GM23338 (cell line): ENCODE results near the gene DNAAF5. TPM values are rescaled to one million over a fixed set of nuclear protein-coding genes. Genes with fewer than 3 reads are reported as not detected.

Experiments
- ATAC-seq: fragments of 200-7000 bp; cut with Tn5 transposase; 3 replicates; pipeline ENCODE4 v1.9.1; 2020
- DNase-seq: peaks from one replicate; pipeline ENCODE4 v3.0.0-alpha.2; 2015; ENCODE audit warnings: low spot score
- H2AFZ ChIP-seq: fragments of 200-600 bp; sonication (generic); 2 replicates; pipeline ENCODE4 v1.8.0; 2016; ENCODE audit warnings: antibody characterized with exemption, mild to moderate bottlenecking, moderate library complexity
- H3F3A ChIP-seq: fragments of 200-600 bp; sonication (generic); replicated peaks from 2 replicates; pipeline ENCODE4 v1.8.0; 2017; ENCODE audit warnings: antibody characterized with exemption, mixed run types, low read depth
- H3K27ac ChIP-seq: fragments of 200-600 bp; sonication (generic); 2 replicates; pipeline ENCODE4 v1.6.1; 2016; ENCODE audit warnings: low read depth
- H3K27me3 ChIP-seq: fragments of 200-600 bp; sonication (generic); 2 replicates; pipeline ENCODE4 v1.8.0; 2016; ENCODE audit warnings: mild to moderate bottlenecking, mixed run types, moderate library complexity; ENCODE audit not compliant: insufficient read depth
- H3K36me3 ChIP-seq: fragments of 200-600 bp; sonication (generic); 2 replicates; pipeline ENCODE4 v1.8.0; 2016; ENCODE audit warnings: mild to moderate bottlenecking; ENCODE audit not compliant: insufficient read depth
- H3K4me1 ChIP-seq: fragments of 200-600 bp; sonication (generic); 2 replicates; pipeline ENCODE4 v1.8.0; 2016; ENCODE audit warnings: mild to moderate bottlenecking, moderate library complexity; ENCODE audit not compliant: insufficient read depth
- H3K4me2 ChIP-seq: fragments of 200-600 bp; sonication (generic); 2 replicates; pipeline ENCODE4 v1.7.1; 2017; ENCODE audit warnings: mixed run types
- H3K4me3 ChIP-seq: fragments of 200-600 bp; sonication (generic); 2 replicates; pipeline ENCODE4 v1.6.1; 2016; ENCODE audit warnings: mixed run types
- H3K79me2 ChIP-seq: fragments of 200-600 bp; sonication (generic); replicated peaks from 2 replicates; pipeline ENCODE4 v1.8.0; 2017; ENCODE audit warnings: mild to moderate bottlenecking; ENCODE audit not compliant: insufficient read depth
- H3K9me2 ChIP-seq: fragments of 200-600 bp; sonication (generic); 2 replicates; pipeline ENCODE4 v1.8.0; 2017; ENCODE audit not compliant: insufficient read depth
- H4K20me1 ChIP-seq: fragments of 200-600 bp; sonication (generic); replicated peaks from 2 replicates; pipeline ENCODE4 v1.8.0; 2017; ENCODE audit warnings: mild to moderate bottlenecking; ENCODE audit not compliant: insufficient read depth
- H3K27ac Mint-ChIP-seq: 2 replicates; pipeline ENCODE4 v1.8.0; 2020; ENCODE audit warnings: inconsistent platforms, mild to moderate bottlenecking, moderate library complexity, mixed read lengths
- H3K27me3 Mint-ChIP-seq: 3 replicates; pipeline ENCODE4 v1.8.0; 2022; ENCODE audit warnings: low read depth, mild to moderate bottlenecking, moderate library complexity, mixed read lengths, inconsistent platforms; ENCODE audit not compliant: insufficient read depth, poor library complexity
- H3K36me3 Mint-ChIP-seq: 3 replicates; pipeline ENCODE4 v1.8.0; 2021; ENCODE audit warnings: low read depth, mild to moderate bottlenecking, inconsistent platforms, moderate library complexity, mixed read lengths
- H3K4me1 Mint-ChIP-seq: 3 replicates; pipeline ENCODE4 v1.8.0; 2020; ENCODE audit warnings: mild to moderate bottlenecking, inconsistent platforms, mixed read lengths
- H3K4me3 Mint-ChIP-seq: 3 replicates; pipeline ENCODE4 v1.8.0; 2021; ENCODE audit warnings: moderate library complexity, mild to moderate bottlenecking, inconsistent platforms, mixed read lengths
- H3K9me3 Mint-ChIP-seq: 3 replicates; pipeline ENCODE4 v1.8.0; 2020; ENCODE audit warnings: moderate library complexity, mild to moderate bottlenecking, inconsistent platforms, mixed read lengths
- CREB1 ChIP-seq: fragments of 250-450 bp; sonication (Bioruptor Pico); IDR thresholded peaks from 2 replicates; pipeline ENCODE4 v1.5.0; 2020; ENCODE audit warnings: low read depth, mild to moderate bottlenecking, moderate library complexity
- CTCF ChIP-seq, 2 experiments: fragments of 200-600 bp in 1 of 2; sonication (generic) in 1 of 2; conservative IDR thresholded peaks; 2 replicates each; pipeline versions ENCODE4 v1.5.1 to v1.6.1; 2016 to 2017; ENCODE audit warnings: antibody characterized with exemption in 2 of 2, low read depth in 2 of 2, mild to moderate bottlenecking in 2 of 2, moderate library complexity in 1 of 2
- ETS1 ChIP-seq: IDR thresholded peaks from 2 replicates; pipeline ENCODE4 v1.6.1; 2016; ENCODE audit warnings: antibody characterized with exemption
- EZH2 ChIP-seq: fragments of 200-600 bp; sonication (generic); IDR thresholded peaks from one replicate; pipeline ENCODE4 v1.8.0; 2017; ENCODE audit warnings: antibody characterized with exemption, mild to moderate bottlenecking, low read depth; ENCODE audit not compliant: unreplicated experiment
- EZH2phosphoT487 ChIP-seq: fragments of 200-600 bp; sonication (generic); IDR thresholded peaks from one replicate; pipeline ENCODE4 v1.8.1; 2018; ENCODE audit warnings: antibody characterized with exemption; ENCODE audit not compliant: unreplicated experiment
- JUNB ChIP-seq: IDR thresholded peaks from one replicate; pipeline ENCODE4 v1.6.1; 2016; ENCODE audit warnings: antibody characterized with exemption; ENCODE audit not compliant: unreplicated experiment
- NANOG ChIP-seq: IDR thresholded peaks from 2 replicates; pipeline ENCODE4 v1.6.1; 2016; ENCODE audit warnings: antibody characterized with exemption, borderline replicate concordance
- POLR2AphosphoS5 ChIP-seq: IDR thresholded peaks from 2 replicates; pipeline ENCODE4 v1.6.1; 2016; ENCODE audit warnings: antibody characterized with exemption, low read depth
- STAT1 ChIP-seq: IDR thresholded peaks from one replicate; pipeline ENCODE4 v1.6.1; 2016; ENCODE audit warnings: antibody characterized with exemption; ENCODE audit not compliant: unreplicated experiment
- ZNF114 ChIP-seq: fragments of 250-450 bp; sonication (Bioruptor Pico); IDR thresholded peaks from 2 replicates; pipeline ENCODE4 v1.5.0; 2020; ENCODE audit warnings: mild to moderate bottlenecking, moderate library complexity
- ZNF331 ChIP-seq: fragments of 250-450 bp; sonication (Bioruptor Pico); IDR thresholded peaks from 2 replicates; pipeline ENCODE4 v1.5.0; 2020; ENCODE audit warnings: low read depth, mild to moderate bottlenecking, moderate library complexity
- polyA plus RNA-seq: library from polyadenylated mRNA; unstranded; fragments of >200 nt; fragmentation: Nextera tagmentation; extraction: Ambion mirVana; gene quantifications from 2 replicates; pipeline ENCODE4 v1.2.1, GENCODE V29; 2016
- total RNA-seq: library from RNA; depleted of rRNA; stranded (reverse); fragments of >200 nt; shearing (Covaris generic); gene quantifications from 2 replicates; pipeline ENCODE4 v1.2.3, GENCODE V29; 2014
- TF ChIP-seq, protein P1 (sequence below): IDR thresholded peaks from one replicate; pipeline ENCODE4 v1.6.1; 2018; ENCODE audit warnings: antibody characterized with exemption; ENCODE audit not compliant: unreplicated experiment
- TF ChIP-seq, protein P2 (sequence below): fragments of 250-450 bp; sonication (Bioruptor Pico); IDR thresholded peaks from 2 replicates; pipeline ENCODE4 v1.5.0; 2020; ENCODE audit warnings: mild to moderate bottlenecking, moderate library complexity

Gene DNAAF5
- total and polyA plus RNA-seq, 2 experiments from 2014 or later: 20.4 to 86.7 TPM

- Histone ChIP-seq H3K4me2 (peak overlapping the region; percentile 30), H2AFZ (no peak overlapping the region), H3K9me2 (no peaks in the 10 kb centered on the region), H3K27ac (peak overlapping the region; percentile 34), H3K36me3 (no peaks in the 10 kb centered on the region; the same call in 1 of the 2 replicates), H3K4me1 (peaks cover 17% of the 10 kb centered on the region), H4K20me1 (peaks cover 70% of the 10 kb centered on the region), H3K79me2 (peaks cover 98% of the 10 kb centered on the region), H3K27me3 (no peaks in the 10 kb centered on the region), H3F3A (no peaks in the 10 kb centered on the region), H3K4me3 (no peak overlapping the region)
- H3K27me3 Mint-ChIP-seq: peaks cover 11% of the 10 kb centered on the region
- peaks cover 25% of the 10 kb centered on the region for H3K36me3 Mint-ChIP-seq
- no peak overlapping the region; the same call in 2 of the 3 replicates for H3K4me3 Mint-ChIP-seq
- ATAC-seq (no peak), DNase-seq (no peak)
- H3K9me3 Mint-ChIP-seq: no peaks in the 10 kb centered on the region
- TF ChIP-seq CREB1 (CRISPR knock-in tag): no peak
- no peak for TF ChIP-seq ETS1
- no peak for TF ChIP-seq ZNF331
- TF ChIP-seq EZH2: no peak
- TF ChIP-seq, protein P1, sequence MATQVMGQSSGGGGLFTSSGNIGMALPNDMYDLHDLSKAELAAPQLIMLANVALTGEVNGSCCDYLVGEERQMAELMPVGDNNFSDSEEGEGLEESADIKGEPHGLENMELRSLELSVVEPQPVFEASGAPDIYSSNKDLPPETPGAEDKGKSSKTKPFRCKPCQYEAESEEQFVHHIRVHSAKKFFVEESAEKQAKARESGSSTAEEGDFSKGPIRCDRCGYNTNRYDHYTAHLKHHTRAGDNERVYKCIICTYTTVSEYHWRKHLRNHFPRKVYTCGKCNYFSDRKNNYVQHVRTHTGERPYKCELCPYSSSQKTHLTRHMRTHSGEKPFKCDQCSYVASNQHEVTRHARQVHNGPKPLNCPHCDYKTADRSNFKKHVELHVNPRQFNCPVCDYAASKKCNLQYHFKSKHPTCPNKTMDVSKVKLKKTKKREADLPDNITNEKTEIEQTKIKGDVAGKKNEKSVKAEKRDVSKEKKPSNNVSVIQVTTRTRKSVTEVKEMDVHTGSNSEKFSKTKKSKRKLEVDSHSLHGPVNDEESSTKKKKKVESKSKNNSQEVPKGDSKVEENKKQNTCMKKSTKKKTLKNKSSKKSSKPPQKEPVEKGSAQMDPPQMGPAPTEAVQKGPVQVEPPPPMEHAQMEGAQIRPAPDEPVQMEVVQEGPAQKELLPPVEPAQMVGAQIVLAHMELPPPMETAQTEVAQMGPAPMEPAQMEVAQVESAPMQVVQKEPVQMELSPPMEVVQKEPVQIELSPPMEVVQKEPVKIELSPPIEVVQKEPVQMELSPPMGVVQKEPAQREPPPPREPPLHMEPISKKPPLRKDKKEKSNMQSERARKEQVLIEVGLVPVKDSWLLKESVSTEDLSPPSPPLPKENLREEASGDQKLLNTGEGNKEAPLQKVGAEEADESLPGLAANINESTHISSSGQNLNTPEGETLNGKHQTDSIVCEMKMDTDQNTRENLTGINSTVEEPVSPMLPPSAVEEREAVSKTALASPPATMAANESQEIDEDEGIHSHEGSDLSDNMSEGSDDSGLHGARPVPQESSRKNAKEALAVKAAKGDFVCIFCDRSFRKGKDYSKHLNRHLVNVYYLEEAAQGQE: no peak
- no peak for TF ChIP-seq POLR2AphosphoS5
- TF ChIP-seq ZNF114: no peak
- TF ChIP-seq NANOG: no peak
- TF ChIP-seq, protein P2, sequence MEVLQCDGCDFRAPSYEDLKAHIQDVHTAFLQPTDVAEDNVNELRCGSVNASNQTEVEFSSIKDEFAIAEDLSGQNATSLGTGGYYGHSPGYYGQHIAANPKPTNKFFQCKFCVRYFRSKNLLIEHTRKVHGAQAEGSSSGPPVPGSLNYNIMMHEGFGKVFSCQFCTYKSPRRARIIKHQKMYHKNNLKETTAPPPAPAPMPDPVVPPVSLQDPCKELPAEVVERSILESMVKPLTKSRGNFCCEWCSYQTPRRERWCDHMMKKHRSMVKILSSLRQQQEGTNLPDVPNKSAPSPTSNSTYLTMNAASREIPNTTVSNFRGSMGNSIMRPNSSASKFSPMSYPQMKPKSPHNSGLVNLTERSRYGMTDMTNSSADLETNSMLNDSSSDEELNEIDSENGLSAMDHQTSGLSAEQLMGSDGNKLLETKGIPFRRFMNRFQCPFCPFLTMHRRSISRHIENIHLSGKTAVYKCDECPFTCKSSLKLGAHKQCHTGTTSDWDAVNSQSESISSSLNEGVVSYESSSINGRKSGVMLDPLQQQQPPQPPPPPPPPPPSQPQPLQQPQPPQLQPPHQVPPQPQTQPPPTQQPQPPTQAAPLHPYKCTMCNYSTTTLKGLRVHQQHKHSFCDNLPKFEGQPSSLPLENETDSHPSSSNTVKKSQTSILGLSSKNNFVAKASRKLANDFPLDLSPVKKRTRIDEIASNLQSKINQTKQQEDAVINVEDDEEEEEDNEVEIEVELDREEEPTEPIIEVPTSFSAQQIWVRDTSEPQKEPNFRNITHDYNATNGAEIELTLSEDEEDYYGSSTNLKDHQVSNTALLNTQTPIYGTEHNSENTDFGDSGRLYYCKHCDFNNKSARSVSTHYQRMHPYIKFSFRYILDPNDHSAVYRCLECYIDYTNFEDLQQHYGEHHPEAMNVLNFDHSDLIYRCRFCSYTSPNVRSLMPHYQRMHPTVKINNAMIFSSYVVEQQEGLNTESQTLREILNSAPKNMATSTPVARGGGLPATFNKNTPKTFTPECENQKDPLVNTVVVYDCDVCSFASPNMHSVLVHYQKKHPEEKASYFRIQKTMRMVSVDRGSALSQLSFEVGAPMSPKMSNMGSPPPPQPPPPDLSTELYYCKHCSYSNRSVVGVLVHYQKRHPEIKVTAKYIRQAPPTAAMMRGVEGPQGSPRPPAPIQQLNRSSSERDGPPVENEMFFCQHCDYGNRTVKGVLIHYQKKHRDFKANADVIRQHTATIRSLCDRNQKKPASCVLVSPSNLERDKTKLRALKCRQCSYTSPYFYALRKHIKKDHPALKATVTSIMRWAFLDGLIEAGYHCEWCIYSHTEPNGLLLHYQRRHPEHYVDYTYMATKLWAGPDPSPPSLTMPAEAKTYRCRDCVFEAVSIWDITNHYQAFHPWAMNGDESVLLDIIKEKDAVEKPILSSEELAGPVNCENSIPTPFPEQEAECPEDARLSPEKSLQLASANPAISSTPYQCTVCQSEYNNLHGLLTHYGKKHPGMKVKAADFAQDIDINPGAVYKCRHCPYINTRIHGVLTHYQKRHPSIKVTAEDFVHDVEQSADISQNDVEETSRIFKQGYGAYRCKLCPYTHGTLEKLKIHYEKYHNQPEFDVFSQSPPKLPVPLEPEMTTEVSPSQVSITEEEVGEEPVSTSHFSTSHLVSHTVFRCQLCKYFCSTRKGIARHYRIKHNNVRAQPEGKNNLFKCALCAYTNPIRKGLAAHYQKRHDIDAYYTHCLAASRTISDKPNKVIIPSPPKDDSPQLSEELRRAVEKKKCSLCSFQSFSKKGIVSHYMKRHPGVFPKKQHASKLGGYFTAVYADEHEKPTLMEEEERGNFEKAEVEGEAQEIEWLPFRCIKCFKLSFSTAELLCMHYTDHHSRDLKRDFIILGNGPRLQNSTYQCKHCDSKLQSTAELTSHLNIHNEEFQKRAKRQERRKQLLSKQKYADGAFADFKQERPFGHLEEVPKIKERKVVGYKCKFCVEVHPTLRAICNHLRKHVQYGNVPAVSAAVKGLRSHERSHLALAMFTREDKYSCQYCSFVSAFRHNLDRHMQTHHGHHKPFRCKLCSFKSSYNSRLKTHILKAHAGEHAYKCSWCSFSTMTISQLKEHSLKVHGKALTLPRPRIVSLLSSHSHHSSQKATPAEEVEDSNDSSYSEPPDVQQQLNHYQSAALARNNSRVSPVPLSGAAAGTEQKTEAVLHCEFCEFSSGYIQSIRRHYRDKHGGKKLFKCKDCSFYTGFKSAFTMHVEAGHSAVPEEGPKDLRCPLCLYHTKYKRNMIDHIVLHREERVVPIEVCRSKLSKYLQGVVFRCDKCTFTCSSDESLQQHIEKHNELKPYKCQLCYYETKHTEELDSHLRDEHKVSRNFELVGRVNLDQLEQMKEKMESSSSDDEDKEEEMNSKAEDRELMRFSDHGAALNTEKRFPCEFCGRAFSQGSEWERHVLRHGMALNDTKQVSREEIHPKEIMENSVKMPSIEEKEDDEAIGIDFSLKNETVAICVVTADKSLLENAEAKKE (CRISPR knock-in tag): no peak
- TF ChIP-seq CTCF (conservative IDR thresholded peaks at IDR 0.05; ENCODE audit: low read depth in 2 of 2): no peak
- no peak for TF ChIP-seq STAT1
- TF ChIP-seq EZH2phosphoT487: no peak
- no peak for TF ChIP-seq JUNB
- H3K4me1 Mint-ChIP-seq: peaks cover 44% of the 10 kb centered on the region
- H3K27ac Mint-ChIP-seq: peak overlapping the region; percentile 60; the same call in 1 of the 2 replicates
Observed at GRCh38 chr7:832968-833424, 106.5 kb downstream of the DNAAF5 start.
